CD4-positive, alpha-beta T cell treated with Interleukin-2 at 100 ng/mL for 4 hours (primary cell): Measurements from ENCODE around the gene MUC5AC.
"Not testable (repeated sequence)": the region's sequence is repeated elsewhere in the genome, so short reads cannot be mapped to it uniquely, and the experiment has no call there.

Source experiments
- DNase-seq: peaks from one replicate; pipeline ENCODE4 v3.0.0-alpha.2; 2020; ENCODE audit warnings: low spot score

MUC5AC gene

GRCh38 chr11:1236316-1237127 lies 78.8 kb downstream of the MUC5AC start:
- no peak for DNase-seq

- no peak for DNase-seq
These were observed 79.4 kb downstream of the MUC5AC start for GRCh38 chr11:1237128-1237580.

GRCh38 chr11:1237851-1238250 lies 80.1 kb downstream of the MUC5AC start:
- no peak for DNase-seq

GRCh38 chr11:1238767-1239595 lies 81.2 kb downstream of the MUC5AC start:
- DNase-seq = no peak

- DNase-seq = no peak
These were observed 81.9 kb downstream of the MUC5AC start for GRCh38 chr11:1239596-1240205.

GRCh38 chr11:1240771-1241170 lies 83.0 kb downstream of the MUC5AC start:
- no peak for DNase-seq

GRCh38 chr11:1241706-1242105 lies 84.0 kb downstream of the MUC5AC start:
- DNase-seq = no peak

GRCh38 chr11:1242289-1242688 lies 84.5 kb downstream of the MUC5AC start:
- no peak for DNase-seq

GRCh38 chr11:1242751-1243150 lies 85.0 kb downstream of the MUC5AC start:
- DNase-seq = not testable (repeated sequence)

- not testable (repeated sequence) for DNase-seq
These were observed 85.8 kb downstream of the MUC5AC start for GRCh38 chr11:1243521-1243920.

- DNase-seq = not testable (repeated sequence)
These were observed 86.8 kb downstream of the MUC5AC start for GRCh38 chr11:1244557-1244956.

GRCh38 chr11:1245717-1246116 lies 88.0 kb downstream of the MUC5AC start:
- DNase-seq = not testable (repeated sequence)

GRCh38 chr11:1246301-1246700 lies 88.5 kb downstream of the MUC5AC start:
- not testable (repeated sequence) for DNase-seq

GRCh38 chr11:1247026-1247425 lies 89.3 kb downstream of the MUC5AC start:
- DNase-seq = not testable (repeated sequence)

- DNase-seq = not testable (repeated sequence)
These were observed 91.2 kb downstream of the MUC5AC start for GRCh38 chr11:1248951-1249350.

GRCh38 chr11:1250411-1250810 lies 92.7 kb downstream of the MUC5AC start:
- DNase-seq = not testable (repeated sequence)
